ENCODE data around the gene PLCD3.

GRCh38 chr17:45098869-45099616 is 33.3 kb downstream of the PLCD3 start:
- TF ChIP-seq POLR2AphosphoS5 (IDR thresholded peaks at IDR 0.05) (no peak), CTCF (IDR thresholded peaks at IDR 0.05; ENCODE audit: poor library complexity, severe bottlenecking) (peak; percentile 83), REST (IDR thresholded peaks at IDR 0.05; ENCODE audit: borderline replicate concordance) (no peak), EP300 (conservative IDR thresholded peaks at IDR 0.05; ENCODE audit: poor library complexity, severe bottlenecking) (no peak)
